Ovary (tissue), 3 donors: ENCODE measurements around the gene ETHE1.
"Not testable (repeated sequence)": the region's sequence is repeated elsewhere in the genome, so short reads cannot be mapped to it uniquely, and the experiment has no call there.

ENCODE experiments used
- CTCF ChIP-seq, 3 donors: fragments of 450-650 bp in 2 of 3; fragments of 200-600 bp in 1 of 3; IDR thresholded peaks; one replicate each; pipeline versions ENCODE4 v1.5.1 to v1.8.0; 2016 to 2022; ENCODE audit warnings: antibody characterized with exemption in 3 of 3, mild to moderate bottlenecking in 1 of 3
- EP300 ChIP-seq: sonication (generic); formaldehyde crosslinking; IDR thresholded peaks from one replicate; pipeline ENCODE4 v1.6.1; 2017; ENCODE audit warnings: antibody characterized with exemption
- POLR2A ChIP-seq: fragments of 450-650 bp; IDR thresholded peaks from one replicate; pipeline ENCODE4 v1.6.1; 2017; ENCODE audit warnings: antibody characterized with exemption, mild to moderate bottlenecking, moderate library complexity
- donor health status: DM: no; HTN: no; CAD: no.

DNA sequence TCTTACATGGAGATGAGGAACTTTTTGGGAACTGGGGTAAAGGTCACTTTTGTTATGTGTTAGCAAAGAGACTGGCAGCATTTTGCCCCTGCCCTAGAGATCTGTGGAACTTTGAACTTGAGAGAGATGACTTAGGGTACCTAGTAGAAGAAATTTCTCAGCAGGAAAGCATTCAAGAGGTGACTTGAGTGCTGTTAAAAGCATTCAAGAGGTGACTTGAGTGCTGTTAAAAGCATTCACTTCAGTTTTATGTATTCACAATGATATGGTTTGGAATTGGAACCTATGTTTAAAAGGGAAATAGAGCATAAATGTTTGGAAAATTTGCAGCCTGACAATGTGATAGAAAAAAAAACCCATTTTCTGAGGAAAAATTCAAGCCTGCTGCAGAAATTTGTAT is 14.6 kb downstream of the ETHE1 start:
- TF ChIP-seq CTCF (IDR thresholded peaks at IDR 0.05); POLR2A; EP300: not testable (repeated sequence)
